ENCODE data around the gene CSTB. TPM values are rescaled to one million over a fixed set of nuclear protein-coding genes. Genes with fewer than 3 reads are reported as not detected.

The CSTB gene
- total and polyA plus RNA-seq, 2 of the 8 experiments (the other 6 are each of a cell fraction or from before 2014, with no cell fraction given), result 53.8 to 64.1 TPM

DNA sequence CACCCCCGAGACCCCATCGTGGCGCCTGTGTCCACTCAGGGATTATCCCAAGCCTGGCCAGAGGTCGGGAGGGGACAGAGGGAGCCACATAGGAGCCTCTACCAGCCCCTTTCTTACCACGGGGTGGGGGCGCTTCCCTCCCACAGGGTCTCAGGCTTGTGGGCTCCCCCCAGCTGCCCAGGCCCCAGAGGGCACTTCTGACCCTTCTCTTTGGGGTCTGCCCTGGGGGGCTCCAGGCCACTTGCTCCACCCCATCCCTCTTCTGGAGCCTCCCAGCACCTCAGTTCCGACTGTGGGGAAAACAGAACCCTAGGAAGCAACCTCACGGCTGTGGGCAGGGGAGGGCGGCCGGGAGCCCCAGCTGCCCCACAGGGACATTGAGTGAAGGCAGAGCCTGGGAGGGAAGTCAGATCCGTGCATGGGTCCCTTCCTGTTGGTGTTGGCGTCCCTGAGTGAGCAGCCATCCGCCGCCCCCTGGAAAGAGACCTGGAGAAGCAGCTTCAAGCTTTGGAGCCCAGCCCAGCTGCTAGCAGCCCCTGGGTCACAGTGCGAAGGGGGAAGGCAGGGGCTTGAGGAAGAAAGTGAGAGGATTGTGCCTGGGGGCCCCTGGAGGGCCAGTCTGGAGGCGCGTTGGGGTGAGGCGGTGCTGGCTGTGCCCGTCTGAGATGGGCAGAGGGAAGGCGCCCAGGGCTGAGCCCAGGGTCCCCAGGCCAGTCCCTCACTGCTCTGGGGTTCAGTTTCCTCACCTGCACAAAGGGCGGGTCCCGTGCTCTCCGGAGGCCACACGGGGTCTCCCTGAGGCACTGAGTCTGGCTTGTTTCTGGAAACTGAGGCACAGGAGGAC is 35.4 kb upstream of the CSTB start (continued):
- TF ChIP-seq JUND (IDR thresholded peaks at IDR 0.05; ENCODE audit: low read length) (no peak), SUZ12 (IDR thresholded peaks at IDR 0.05; ENCODE audit: low read length) (no peak), SP4 (IDR thresholded peaks at IDR 0.05; ENCODE audit: low read length) (no peak), SRF (IDR thresholded peaks at IDR 0.05; ENCODE audit: low read depth, low read length) (no peak), MAX (IDR thresholded peaks at IDR 0.05) (no peak)
